Stromal cell of bone marrow (primary cell): ENCODE measurements around the gene STXBP1.

ENCODE experiments used
- DNase-seq: peaks from one replicate; pipeline ENCODE4 v3.0.0-alpha.2; 2012; ENCODE audit warnings: low read depth

The STXBP1 gene

DNA sequence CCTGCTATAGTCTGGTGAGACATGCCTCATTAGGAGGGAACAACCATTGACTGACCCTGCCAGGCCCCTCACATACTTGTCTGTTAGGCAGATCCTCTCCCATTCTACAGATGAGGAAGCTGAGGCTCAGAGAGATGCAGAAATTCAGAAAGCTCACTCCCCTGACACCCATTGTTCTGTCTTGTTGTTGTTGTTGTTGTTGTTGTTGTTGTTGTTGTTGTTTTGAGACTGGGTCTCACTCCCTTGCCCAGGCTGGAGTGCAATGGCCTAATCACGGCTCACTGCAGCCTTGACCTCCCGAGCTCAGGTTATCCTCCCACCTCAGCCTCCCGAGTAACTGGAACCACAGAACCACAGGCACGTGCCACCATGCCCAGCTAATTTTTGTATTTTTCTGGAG lies 81.6 kb downstream of the STXBP1 start:
- no peak for DNase-seq

DNA sequence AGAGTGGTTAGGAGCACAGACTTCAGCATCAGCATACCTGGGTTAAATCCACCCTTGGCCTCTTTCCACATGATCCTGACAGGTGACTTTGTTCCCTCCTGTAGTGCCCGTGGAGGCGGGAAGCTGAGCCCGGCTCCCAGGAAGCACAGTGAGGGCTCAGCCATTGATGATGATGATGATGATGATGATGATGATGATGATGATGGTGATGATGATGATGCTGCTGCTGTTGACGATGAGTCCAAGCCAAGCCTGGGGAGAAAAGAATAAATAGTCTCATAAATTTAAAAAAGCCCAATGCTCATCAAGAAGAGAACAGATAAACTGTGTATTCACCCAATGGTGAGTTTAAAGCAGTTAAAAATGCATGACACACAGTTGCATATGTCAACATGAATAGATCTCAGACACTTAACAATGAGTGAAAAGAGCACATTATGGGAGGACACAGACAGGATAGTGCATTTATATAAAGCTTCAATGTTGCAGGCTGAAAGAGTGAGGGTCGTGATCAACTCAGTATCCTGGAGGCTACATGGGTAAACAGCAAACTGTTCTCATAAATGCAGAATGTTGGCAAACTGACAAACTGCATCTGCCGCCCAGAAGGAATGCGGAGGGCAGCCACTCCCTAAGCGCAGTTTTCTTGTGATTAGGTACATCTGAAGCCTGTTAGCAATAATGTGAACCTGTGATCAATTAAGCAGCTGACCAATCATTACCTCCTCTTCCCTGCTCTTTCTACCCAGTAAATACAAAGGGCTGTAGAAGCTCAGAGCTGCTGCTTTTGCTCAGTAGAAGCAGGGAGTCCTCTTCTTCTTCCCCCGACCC lies 83.0 kb downstream of the STXBP1 start:
- no peak for DNase-seq

DNA sequence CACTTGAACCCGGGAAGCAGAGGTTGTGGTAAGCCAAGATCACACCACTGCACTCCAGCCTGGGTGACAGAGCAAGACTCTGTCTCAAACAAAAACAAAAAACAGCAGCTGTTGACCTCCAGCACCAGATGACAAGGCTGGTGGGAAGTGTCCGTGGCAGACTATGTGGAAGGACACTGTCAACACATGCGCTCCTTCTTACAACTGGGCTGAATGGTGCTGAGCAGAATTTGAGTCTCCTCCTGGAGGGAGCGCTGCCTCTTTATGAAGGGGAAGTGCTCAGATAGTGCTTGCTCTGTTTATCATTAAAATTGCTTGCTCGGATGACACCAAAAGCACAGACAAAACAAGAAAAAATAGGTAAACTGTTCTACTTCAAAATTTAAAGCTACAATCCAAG lies 85.5 kb downstream of the STXBP1 start:
- DNase-seq: no peak

DNA sequence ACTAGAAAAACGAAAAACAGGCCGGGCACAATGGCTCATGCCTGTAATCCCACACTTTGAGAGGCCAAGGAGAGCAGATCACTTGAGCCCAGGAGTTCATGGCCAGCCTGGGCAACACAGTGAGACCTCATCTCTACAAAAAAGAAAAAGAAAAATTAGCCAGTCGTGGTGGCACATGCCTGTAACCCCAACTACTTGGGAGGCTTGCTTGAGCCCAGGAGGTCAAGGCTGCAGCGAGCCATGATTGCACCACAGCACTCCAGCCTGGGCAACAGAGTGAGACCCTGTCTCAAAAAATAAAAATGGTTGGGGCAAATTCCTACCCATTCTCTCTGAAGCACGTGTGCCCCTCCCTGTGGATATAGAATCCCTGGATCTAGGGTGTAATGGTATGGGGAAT lies 86.3 kb downstream of the STXBP1 start:
- DNase-seq: no peak

DNA sequence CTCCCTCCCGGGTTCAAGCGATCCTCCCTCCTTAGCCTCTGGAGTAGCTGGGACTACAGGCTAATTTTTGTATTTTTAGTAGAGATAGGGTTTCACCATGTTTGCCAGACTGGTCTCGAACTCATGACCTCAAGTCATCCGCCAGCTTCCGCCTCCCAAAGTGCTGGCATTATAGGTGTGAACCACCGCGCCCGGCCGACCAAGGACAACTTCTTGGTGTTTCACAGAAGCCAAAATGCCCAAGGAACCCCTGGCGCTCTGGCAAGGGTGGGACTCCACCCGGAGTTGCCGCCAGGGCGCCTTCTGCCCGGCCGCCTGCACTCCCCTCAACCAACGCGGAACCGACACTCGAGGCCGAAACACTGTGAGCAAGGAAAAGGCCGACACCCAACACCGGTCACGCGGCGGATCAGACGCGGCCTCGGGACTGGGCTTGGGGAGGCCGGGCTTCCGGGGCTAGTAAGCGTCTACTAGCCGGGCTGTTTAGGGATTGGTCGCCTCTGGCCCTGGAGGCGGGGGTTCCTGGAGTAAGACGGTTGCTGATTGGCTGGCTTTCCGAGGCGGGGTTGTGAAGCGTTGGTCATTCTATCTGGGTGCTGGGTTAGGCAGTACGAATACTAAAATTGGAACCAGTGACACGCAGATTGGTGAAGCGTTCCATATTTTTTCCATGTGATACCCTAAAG lies 87.1 kb downstream of the STXBP1 start:
- DNase-seq: peak; percentile 96

DNA sequence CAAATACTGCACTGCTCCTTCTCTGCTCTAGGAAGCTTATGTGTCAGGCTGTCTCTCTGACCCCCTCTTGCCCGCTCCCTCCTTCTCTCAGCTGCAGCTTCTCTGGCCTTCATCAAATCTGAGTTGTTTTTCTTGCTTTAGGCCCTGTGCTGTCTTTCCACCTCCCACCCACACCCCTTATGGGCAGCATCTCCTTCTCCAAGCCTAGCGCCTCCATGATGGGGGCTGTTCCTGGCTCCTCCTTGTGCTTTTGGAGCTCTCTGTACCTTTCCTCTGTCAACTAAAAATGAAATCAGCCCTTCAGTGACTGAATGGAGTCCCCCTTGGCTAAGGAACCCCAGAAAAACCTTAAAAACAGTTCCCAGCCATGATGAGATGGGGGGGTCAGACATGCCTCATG lies 88.1 kb downstream of the STXBP1 start:
- no peak for DNase-seq

DNA sequence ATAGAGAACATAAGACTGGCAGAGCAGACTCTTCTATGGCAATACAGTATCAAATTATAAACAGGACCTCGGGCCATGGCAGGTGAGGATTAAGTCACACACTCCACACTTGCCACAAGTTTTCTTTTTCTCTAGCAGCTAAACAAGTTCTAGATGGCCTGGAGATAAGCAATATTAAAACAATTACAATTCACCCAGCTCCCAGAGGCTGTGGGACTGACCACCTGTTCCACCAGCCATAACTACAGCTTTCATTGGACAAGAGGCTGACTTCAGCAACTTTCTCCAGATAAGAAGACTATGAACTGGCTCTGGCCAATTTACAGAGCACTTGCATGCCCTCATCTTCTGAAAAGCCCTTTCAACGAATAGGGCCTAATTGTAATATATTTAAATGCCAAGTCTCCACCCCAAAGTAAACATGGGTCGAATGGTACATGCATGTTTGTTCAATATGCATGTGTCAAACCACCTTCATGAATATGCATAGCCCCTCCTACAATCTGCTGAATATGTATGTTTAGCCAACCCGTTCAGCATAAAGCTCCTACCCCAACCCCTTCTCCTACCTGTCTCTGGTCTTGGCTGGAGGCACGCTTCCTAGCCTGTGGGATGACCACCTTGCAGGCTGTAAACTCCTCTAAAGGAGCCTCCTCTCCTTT lies 88.6 kb downstream of the STXBP1 start:
- DNase-seq: no peak

DNA sequence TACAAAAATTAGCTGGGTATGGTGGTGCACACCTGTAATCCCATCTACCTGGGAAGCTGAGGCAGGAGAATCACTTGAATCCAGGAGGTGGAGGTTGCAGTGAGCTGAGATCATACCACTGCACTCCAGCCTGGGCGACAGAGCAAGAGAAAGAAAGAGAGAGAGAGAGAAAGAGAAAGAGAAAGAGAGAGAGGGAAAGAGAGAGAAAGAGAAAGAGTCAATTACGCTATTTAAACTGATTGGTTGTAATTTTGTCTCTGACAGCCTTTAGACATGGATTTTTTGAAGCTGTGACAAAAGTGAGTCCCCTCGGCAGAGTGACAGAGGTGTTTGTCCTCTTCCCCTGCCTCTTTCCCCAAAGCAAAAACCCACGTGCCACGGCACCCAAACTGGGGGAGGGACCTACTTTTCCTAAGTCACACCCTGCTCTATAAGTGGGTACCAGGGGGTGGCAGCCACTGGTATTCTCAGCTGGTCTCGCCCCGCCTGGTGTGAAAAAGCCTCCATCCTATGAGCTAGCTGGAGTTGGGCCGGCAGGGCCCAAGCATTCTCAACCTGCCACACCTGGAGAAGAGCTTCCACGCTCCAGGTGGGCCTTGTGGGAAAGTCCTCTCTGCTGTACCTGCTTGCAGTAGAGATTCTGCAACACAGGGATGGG lies 91.3 kb downstream of the STXBP1 start:
- no peak for DNase-seq

DNA sequence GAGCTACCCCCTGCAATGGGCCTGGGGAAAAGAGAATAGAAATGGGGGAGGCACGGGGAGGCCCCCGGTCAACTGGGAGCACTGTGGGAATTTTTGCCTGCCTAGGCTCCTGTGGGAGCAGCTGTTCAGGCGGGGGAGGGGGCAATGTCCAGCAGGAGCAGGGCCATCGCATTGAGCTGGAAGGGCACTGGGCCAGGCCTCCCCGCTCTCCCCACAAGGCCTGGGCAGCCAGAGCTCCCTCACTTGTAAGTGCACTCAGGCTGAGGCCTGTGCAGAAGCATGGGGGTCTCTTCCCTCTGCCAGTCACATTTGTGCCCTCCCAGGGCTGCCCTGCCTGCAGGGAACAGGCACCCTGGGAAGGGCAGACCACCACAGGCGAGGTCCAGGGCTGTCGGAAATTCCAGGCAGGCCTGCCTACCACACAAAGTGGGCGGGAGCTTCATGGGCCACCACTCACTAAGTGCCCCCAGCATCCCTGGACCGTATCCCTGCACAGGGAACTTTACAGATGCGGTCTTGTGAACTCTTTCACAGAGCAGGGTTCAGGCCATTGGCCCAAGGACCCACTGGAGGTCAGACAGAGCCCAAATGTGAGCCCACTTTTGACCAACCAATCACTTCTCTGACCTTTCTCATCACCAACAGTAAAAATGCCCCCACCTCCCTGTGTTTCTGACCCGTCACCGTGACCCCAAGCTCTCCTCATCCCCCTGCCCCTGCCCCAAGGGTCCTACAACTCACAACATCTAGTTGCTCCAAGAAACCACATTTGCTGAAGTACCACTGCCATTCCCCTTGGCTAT lies 93.7 kb downstream of the STXBP1 start:
- no peak for DNase-seq

DNA sequence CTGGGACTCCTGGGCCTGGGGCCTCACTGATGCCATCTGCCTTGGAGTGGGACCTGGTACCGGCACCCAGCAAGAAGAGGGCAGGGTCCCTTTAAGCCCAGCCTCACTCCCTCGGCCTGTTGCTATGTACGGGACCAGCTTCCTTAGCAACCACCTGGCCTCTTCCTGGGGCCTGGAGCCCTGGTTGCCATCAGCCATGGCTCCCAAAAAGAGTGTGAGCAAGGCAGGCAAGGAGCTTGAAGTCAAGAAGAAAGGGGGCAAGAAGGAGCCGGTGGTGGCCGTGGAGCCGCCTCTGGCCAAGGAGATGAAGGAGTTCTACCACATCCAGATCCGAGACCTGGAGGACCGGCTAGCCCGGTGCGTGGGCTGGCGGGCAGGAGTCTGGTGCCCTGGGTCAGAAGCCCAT lies 94.8 kb downstream of the STXBP1 start, which contains the start of gene CFAP157:
CFAP157 (plus strand) TSS at position 153 of the 406 bp plus-strand sequence; CDS start at position 197, 44 bp downstream.
- no peak for DNase-seq

DNA sequence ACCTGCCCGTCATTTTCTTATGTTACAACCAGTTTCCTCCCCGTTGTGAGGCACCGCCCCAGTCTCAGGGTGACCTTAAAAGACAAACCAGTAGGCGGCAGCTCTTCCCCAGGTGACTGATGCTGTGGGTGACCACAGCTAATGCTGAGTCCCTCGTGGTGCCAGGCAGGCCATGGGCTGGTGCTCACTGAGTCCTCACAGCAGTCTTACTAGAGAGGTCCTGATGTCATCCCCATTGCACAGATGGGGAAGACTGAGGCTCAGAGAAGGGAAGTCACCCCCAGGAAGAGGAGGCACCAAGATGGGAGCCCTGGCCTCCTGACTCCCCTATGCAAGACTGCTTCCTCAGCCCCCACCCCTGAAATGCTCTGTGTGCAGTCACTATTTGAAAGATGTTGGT lies 95.7 kb downstream of the STXBP1 start:
- DNase-seq: no peak

DNA sequence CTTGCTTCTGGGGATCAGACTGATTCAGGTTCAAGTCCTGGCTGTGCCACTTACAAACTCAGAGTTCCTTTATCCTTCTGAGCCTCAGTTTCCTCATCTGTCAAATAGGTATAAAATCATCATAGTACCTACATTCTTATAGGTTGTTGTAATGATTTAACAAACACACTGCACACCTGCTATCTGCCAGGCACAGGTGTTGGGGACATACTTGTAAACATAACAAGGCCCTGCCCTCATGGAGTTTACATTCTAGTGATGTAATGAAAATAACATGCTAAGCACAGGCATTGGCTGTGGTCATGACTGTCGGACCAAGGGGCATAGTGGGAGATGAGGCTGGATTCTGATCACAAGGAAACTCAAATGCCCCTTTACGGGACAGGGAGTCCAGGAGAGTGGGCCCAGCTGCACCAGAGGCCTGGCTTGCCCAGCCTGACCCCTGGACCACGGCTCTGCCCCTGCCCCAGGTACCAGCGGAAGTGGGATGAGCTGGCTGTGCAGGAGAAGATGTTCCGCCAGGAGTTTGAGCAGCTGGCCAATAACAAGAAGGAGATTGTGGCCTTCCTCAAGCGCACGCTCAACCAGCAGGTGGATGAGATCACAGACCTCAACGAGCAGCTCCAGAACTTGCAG lies 97.0 kb downstream of the STXBP1 start:
- DNase-seq: no peak

DNA sequence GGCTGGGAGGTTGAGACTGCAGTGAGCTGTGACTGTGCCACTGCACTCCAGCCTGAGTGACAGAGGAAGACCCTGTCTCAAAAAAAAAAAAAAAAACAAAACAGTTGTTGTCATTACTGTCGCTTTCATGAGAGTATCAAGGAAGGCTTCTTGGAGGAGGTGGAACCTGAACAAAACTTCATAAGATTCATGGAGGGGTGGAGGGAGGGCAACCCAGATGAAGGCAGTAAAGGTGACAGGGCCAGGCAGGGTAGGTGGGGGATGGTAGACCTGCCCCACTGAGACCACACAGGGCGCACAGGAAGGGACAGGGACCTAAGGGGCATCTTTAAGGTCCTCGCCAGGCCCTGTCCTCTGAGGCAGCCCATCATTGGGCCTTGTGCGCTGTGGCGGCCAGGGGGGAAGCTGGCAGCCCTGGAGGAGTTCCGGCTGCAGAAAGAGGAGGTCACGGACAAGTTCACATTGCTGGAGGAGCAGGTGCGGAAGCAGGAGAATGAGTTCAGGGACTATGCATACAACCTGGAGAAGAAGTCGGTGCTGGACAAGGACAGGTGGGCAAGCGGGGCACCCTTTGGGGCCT lies 98.2 kb downstream of the STXBP1 start:
- no peak for DNase-seq

DNA sequence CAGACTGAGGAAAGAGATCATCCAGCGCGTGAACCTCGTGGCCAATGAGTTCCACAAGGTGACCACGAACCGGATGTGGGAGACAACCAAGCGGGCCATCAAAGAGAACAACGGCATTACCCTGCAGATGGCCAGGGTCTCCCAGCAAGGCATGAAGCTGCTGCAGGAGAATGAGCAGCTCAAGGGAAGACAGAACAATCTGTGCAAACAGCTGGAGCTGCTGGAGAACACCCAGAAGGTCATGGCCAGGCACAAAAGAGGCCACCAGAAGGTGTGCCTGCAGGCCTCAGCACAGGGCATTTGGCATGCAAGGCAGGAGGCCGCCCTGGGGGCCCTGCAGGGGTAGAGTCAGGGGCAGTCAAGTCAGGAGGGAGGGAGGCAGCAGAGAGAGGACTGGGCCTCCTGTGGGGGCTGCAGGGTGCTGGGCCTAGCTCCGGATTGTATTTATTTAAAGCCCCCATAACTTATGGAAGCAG lies 99.2 kb downstream of the STXBP1 start:
- no peak for DNase-seq

DNA sequence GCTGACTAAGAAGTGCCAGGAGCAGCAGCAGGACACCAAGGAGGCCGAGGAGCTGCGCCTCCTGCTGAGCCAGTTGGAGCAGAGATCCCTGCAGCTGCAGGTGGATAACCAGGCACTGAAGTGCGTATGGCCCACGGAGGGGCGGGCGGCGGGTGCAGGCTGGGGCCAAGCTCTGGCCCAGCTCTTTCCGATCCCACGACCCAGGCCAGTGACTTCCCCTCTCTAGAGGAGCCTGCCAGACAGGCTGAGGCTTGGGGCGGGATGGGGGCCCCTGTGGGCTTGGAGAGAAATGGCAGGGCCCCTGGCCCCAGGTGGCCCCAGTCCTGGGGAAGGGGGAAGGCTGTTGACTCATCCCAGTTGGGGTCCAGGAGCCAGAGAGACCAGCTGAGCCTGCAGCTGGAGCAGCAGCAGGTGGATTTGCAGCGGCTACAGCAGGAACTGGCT lies 99.8 kb downstream of the STXBP1 start:
- no peak for DNase-seq

DNA sequence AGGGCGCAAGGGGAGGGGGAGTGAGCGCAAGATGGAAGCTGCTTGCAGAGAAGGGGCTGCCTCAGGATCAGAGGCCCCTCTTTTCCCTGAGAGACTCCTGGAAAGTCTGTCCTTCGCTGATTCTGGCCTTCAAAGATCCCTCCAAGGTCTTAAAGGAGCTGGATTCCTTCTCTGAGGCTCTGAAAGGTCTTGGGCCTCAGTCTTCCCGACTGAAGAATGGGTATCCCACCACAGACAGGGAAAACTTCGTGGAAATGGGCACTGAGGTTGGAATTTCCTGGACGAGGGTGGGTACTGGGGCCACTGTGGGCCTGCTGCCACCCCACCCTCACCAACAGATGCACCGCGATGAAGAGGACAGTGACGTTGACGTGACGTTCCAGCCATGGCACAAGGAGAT lies 100.3 kb downstream of the STXBP1 start:
- DNase-seq: no peak

DNA sequence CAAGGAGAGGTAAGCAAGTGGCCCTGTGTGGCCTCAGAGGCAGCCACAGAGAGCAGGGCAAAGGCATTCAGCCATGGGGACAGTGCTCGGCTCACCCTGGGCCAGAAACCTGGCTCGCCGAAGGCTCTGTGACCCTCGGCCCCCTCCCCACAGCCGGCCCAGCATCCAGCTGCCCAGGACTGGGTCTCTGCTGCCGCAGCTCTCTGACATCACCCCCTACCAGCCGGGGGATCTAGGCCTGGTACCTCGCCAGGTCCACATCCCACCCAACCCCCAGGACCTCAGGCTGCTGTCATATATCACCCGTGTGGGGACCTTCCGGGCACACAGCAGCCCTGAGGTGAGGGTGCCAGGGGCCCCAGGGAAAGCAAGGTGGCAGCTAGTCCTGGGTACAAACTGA lies 100.8 kb downstream of the STXBP1 start:
- DNase-seq: no peak

DNA sequence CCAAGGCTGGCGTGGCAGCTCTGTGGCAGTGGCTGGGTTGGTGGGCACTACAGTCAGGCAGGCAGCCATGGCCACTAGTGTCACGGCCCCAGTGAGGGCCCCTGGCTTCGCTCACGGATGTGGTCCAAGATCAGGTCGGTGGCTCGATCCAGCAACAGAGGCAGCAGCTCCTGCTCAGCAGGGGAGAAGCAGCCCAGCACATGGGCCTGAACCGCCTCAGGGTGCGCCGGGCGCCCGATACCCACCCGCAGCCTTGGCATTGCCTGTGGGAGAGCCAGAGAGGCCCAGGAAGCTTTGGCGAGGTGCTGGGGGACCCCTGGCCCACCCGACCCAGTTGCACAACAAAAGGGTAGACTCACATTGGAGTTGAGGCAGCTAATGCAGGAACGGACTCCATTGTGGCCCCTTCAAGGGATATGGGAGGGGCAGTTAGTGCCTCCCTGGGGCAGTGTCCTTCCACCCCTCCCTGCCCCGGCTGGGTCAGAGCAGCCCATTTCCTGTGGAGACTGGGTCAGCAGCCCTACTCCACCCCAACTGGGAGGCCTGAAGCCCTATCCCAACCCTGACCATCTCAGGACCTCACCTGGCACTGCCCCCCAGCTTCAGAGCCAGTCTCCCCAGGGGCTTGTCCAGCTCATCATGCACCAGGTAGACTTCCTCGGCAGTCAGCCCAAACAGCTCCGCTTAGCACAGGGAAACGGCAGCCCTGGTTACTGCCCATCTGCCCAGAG lies 102.1 kb downstream of the STXBP1 start:
- no peak for DNase-seq

DNA sequence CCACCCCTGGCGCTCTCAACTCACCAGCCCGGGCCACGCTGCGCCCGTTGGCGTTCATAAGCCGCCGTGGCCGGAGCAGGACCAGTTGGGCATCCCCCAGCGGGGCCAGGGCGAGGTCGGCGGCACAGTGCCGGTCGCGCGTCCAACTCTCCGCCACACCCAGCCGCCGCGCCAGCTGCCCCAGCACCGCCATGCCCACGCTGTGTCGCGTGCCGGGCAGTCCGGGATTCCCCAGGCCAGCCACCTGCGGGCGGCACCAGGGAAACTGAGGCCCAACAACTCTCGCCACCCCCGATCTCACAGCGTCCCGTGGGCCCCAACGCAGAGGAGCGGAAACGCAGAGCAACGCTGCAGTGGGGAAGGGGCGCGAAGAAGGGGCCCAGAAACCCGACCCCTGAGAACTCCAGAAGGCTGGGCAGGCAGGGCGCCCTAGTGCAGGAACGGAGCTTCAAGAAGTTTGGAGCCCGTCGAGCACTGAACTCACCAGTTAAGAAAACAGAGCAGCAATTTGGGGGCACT lies 102.9 kb downstream of the STXBP1 start:
- no peak for DNase-seq
